ENCODE measurements around the gene MADD. TPM values are rescaled to one million over a fixed set of nuclear protein-coding genes. Genes with fewer than 3 reads are reported as not detected.

Gene MADD
- total RNA-seq, 1 experiment from 2014 or later, result 26.4 TPM

DNA sequence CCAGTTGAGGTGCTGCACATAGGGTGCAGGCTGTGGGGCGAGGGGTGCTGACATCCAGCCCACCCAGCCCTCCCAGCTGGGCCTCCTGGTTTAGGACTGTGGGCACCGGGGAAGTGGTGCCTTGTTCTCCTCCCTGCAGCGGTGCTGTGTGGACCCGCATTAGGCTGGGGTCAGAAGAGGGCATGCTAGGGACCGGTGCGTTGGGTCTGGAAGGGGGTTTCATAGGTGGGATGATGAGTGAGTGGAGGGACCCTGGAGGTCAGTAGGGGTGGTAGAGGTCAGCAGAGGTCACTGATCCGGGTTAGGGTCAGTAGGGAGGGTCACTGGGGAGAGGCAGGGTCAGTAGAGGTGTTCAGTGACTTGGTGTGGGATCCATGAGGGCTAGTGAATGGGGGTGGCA lies 89.2 kb downstream of the MADD start:
- H3K79me2 ChIP-seq (ENCODE audit: low read length), result no peaks in the 10 kb centered on the region
- no peak overlapping the region for H3K9ac ChIP-seq (ENCODE audit: low read length)
- intact Hi-C loops (cut with micrococcal nuclease), result no loop called here
- TF ChIP-seq EZH2phosphoT487 (IDR thresholded peaks at IDR 0.05; ENCODE audit: borderline replicate concordance, low read length), result no peak
- TF ChIP-seq, protein P1, sequence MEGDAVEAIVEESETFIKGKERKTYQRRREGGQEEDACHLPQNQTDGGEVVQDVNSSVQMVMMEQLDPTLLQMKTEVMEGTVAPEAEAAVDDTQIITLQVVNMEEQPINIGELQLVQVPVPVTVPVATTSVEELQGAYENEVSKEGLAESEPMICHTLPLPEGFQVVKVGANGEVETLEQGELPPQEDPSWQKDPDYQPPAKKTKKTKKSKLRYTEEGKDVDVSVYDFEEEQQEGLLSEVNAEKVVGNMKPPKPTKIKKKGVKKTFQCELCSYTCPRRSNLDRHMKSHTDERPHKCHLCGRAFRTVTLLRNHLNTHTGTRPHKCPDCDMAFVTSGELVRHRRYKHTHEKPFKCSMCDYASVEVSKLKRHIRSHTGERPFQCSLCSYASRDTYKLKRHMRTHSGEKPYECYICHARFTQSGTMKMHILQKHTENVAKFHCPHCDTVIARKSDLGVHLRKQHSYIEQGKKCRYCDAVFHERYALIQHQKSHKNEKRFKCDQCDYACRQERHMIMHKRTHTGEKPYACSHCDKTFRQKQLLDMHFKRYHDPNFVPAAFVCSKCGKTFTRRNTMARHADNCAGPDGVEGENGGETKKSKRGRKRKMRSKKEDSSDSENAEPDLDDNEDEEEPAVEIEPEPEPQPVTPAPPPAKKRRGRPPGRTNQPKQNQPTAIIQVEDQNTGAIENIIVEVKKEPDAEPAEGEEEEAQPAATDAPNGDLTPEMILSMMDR (conservative IDR thresholded peaks at IDR 0.05; ENCODE audit: low read depth, low read length), result no peak
- no peak for TF ChIP-seq EZH2 (IDR thresholded peaks at IDR 0.05; ENCODE audit: low read length, unreplicated experiment)
- no peaks in the 10 kb centered on the region for H3K9me2 ChIP-seq (replicated peaks; ENCODE audit: low read length)
- H3K9me3 ChIP-seq (ENCODE audit: low read length), result no peaks in the 10 kb centered on the region
- H4K20me1 ChIP-seq (ENCODE audit: low read length), result no peaks in the 10 kb centered on the region
- POLR2A ChIA-PET (ENCODE audit: unreplicated experiment), result no interaction called here
- no peak overlapping the region for H3K4me2 ChIP-seq (ENCODE audit: low read length)
- H3K4me3 ChIP-seq (ENCODE audit: low read length), result no peak overlapping the region
- H3F3A ChIP-seq (ENCODE audit: low read length, unreplicated experiment), result no peaks in the 10 kb centered on the region
- DNase-seq (no peak), ATAC-seq (no peak)
- H3K27me3 ChIP-seq (ENCODE audit: low read length), result no peaks in the 10 kb centered on the region
- CTCF ChIA-PET, result interaction anchor here (0.6 kb wide), 1 partner anchor 12 kb away, joined by 7 read pairs; no protein-coding TSS in a partner anchor
- H3K36me3 ChIP-seq (ENCODE audit: low read depth, low read length), result no peaks in the 10 kb centered on the region
- H2AFZ ChIP-seq (ENCODE audit: low read length), result no peak overlapping the region
- BruUV-seq (replicated peaks), result no TSS peak
- H3K4me1 ChIP-seq (ENCODE audit: insufficient read depth, low read length), result no peaks in the 10 kb centered on the region
- no peak overlapping the region for H3K27ac ChIP-seq (ENCODE audit: low read length)

DNA sequence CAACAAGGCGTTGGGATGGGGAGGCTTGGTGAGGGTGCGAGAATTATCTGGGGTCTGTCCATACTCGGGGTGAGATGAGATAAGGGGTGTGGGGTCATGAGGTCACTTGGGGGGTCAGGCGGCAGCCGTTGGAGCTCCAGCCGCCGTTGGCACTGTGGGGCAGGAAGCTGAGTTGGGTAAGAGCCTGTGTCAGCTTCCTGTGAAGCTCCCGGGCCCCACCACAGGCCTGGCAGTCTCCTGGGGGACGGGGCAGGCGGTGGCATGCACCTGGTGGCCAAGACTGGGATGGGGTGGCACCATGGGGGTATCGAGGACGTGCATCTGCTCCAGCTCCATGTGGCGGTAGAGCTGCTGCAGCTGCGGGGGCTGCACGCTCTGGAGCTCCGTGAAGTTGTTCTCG lies 89.7 kb downstream of the MADD start:
- H3K36me3 ChIP-seq (ENCODE audit: low read depth, low read length), result no peaks in the 10 kb centered on the region
- H2AFZ ChIP-seq (ENCODE audit: low read length), result no peak overlapping the region
- TF ChIP-seq EZH2 (IDR thresholded peaks at IDR 0.05; ENCODE audit: low read length, unreplicated experiment), result no peak
- TF ChIP-seq EZH2phosphoT487 (IDR thresholded peaks at IDR 0.05; ENCODE audit: borderline replicate concordance, low read length), result no peak
- TF ChIP-seq, protein P1 (conservative IDR thresholded peaks at IDR 0.05; ENCODE audit: low read depth, low read length), result no peak
- BruUV-seq (replicated peaks), result no TSS peak
- no peak overlapping the region for H3K4me2 ChIP-seq (ENCODE audit: low read length)
- no peak overlapping the region for H3K9ac ChIP-seq (ENCODE audit: low read length)
- no peaks in the 10 kb centered on the region for H3K9me2 ChIP-seq (replicated peaks; ENCODE audit: low read length)
- no peaks in the 10 kb centered on the region for H3K27me3 ChIP-seq (ENCODE audit: low read length)
- H3K4me3 ChIP-seq (ENCODE audit: low read length), result no peak overlapping the region
- ChIA-PET CTCF (interaction anchor here (0.6 kb wide), 1 partner anchor 12 kb away, joined by 7 read pairs; no protein-coding TSS in a partner anchor), POLR2A (ENCODE audit: unreplicated experiment) (no interaction called here)
- intact Hi-C loops (cut with micrococcal nuclease), result no loop called here
- no peaks in the 10 kb centered on the region for H3F3A ChIP-seq (ENCODE audit: low read length, unreplicated experiment)
- H3K9me3 ChIP-seq (ENCODE audit: low read length), result no peaks in the 10 kb centered on the region
- no peak overlapping the region for H3K27ac ChIP-seq (ENCODE audit: low read length)
- ATAC-seq (no peak), DNase-seq (no peak)
- no peaks in the 10 kb centered on the region for H3K4me1 ChIP-seq (ENCODE audit: insufficient read depth, low read length)
- H4K20me1 ChIP-seq (ENCODE audit: low read length), result no peaks in the 10 kb centered on the region
- H3K79me2 ChIP-seq (ENCODE audit: low read length), result no peaks in the 10 kb centered on the region

DNA sequence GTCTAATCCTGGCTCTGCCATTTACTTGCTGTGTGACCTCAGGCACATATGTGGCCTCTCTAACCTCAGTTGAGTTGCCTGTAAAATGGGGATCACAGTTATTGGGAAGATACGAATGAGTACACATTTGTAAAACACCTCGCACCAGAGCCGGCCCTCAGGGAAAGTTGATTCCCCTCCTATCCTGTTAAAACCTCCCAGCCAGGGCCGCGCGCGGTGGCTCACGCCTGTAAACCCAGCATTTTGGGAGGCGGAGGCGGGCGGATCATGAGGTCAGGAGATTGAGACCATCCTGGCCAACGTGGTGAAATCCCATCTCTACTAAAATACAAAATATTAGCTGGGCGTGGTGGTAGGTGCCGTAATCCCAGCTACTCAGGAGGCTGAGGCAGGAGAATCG lies 90.4 kb downstream of the MADD start:
- DNase-seq, result no peak
- CTCF ChIA-PET, result no interaction called here

More for the DNA sequence above, 90.4 kb downstream of the MADD start:
- Histone ChIP-seq H3F3A (ENCODE audit: low read length, unreplicated experiment) (no peaks in the 10 kb centered on the region), H3K4me1 (ENCODE audit: insufficient read depth, low read length) (no peaks in the 10 kb centered on the region), H3K9me2 (replicated peaks; ENCODE audit: low read length) (no peaks in the 10 kb centered on the region), H3K9me3 (ENCODE audit: low read length) (no peaks in the 10 kb centered on the region), H3K4me2 (ENCODE audit: low read length) (no peak overlapping the region), H3K36me3 (ENCODE audit: low read depth, low read length) (no peaks in the 10 kb centered on the region), H3K4me3 (ENCODE audit: low read length) (no peak overlapping the region), H3K27ac (ENCODE audit: low read length) (no peak overlapping the region), H4K20me1 (ENCODE audit: low read length) (no peaks in the 10 kb centered on the region), H2AFZ (ENCODE audit: low read length) (no peak overlapping the region), H3K9ac (ENCODE audit: low read length) (no peak overlapping the region), H3K27me3 (ENCODE audit: low read length) (no peaks in the 10 kb centered on the region), H3K79me2 (ENCODE audit: low read length) (no peaks in the 10 kb centered on the region)
- POLR2A ChIA-PET (ENCODE audit: unreplicated experiment), result interaction anchor here (0.6 kb wide), 1 partner anchor 259 kb away, joined by 4 read pairs; no protein-coding TSS in a partner anchor
- TF ChIP-seq, protein P1 (conservative IDR thresholded peaks at IDR 0.05; ENCODE audit: low read depth, low read length), result no peak
- TF ChIP-seq EZH2 (IDR thresholded peaks at IDR 0.05; ENCODE audit: low read length, unreplicated experiment) (no peak), EZH2phosphoT487 (IDR thresholded peaks at IDR 0.05; ENCODE audit: borderline replicate concordance, low read length) (no peak)
- intact Hi-C loops (cut with micrococcal nuclease), result no loop called here
- no peak for ATAC-seq
- no TSS peak for BruUV-seq (replicated peaks)
